WERI-Rb-1 (cell line): ENCODE data around the gene VWA3B.

Experiments used
- DNase-seq: peaks from one replicate; pipeline ENCODE4 v3.0.0-alpha.2; 2020
- H3K27ac ChIP-seq: fragments of 250-450 bp; sonication (Bioruptor Pico); 2 replicates; pipeline ENCODE4 v1.5.1; 2020; ENCODE audit warnings: mild to moderate bottlenecking, moderate library complexity
- H3K27me3 ChIP-seq: fragments of 250-450 bp; sonication (Bioruptor Pico); 2 replicates; pipeline ENCODE4 v1.5.1; 2021; ENCODE audit warnings: mild to moderate bottlenecking, low read depth, moderate library complexity; ENCODE audit not compliant: insufficient read depth, severe bottlenecking
- H3K36me3 ChIP-seq: fragments of 250-450 bp; sonication (Bioruptor Pico); 2 replicates; pipeline ENCODE4 v1.5.1; 2020; ENCODE audit warnings: mild to moderate bottlenecking, moderate library complexity
- H3K4me3 ChIP-seq: 2 replicates; pipeline ENCODE4 v1.5.1; 2011; ENCODE audit warnings: low read depth, mild to moderate bottlenecking, control low read depth, low read length
- H3K9me3 ChIP-seq: fragments of 250-450 bp; sonication (Bioruptor Pico); 2 replicates; pipeline ENCODE4 v1.5.1; 2021; ENCODE audit warnings: mild to moderate bottlenecking, moderate library complexity; ENCODE audit not compliant: severe bottlenecking
- TF ChIP-seq, protein P1 (sequence below): IDR thresholded peaks from 2 replicates; pipeline ENCODE4 v1.5.1; 2011; ENCODE audit warnings: low read depth, mild to moderate bottlenecking, control low read depth, inconsistent platforms, low read length

Gene VWA3B, protein sequence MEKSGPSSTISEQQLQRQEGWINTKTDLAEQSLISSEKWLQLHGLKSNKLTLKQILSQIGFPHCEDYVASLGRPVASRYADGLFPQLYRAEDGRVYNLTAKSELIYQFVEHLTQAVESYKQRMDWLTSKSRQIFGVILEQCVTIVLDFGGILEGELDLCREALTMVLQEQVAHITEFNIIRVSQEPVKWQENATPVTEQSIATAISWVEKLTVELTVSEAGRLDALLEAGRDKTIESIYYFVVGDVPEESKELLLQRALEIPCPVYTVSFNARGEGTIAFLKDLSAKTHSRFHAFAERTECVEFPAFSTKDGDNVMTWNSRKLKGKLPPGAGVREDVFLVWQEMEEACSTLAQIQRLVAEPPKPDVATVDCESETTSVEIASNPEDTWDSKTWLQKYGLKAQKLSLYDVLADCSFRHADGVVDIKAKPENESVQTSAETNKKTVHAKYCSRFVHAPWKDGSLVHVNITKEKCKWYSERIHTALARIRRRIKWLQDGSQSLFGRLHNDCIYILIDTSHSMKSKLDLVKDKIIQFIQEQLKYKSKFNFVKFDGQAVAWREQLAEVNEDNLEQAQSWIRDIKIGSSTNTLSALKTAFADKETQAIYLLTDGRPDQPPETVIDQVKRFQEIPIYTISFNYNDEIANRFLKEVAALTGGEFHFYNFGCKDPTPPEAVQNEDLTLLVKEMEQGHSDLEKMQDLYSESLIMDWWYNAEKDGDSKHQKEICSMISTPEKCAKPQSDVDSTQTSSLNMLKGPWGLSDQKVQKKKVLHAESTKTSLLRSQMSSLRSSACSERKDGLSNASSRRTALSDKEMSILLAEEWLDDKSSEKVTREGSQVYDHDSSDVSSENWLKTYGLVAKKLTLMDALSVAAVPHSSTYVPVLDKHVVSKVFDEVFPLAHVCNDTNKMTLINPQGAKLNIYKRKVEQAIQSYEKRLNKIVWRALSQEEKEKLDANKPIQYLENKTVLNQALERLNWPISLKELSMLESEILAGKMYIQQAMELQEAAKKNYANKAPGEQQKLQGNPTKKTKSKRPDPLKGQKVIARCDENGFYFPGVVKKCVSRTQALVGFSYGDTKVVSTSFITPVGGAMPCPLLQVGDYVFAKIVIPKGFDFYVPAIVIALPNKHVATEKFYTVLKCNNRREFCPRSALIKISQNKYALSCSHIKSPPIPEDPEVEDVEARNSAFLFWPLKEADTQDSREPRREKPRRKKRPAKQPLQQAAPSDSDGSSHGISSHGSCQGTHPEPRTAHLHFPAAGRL (N-terminal part only)

DNA sequence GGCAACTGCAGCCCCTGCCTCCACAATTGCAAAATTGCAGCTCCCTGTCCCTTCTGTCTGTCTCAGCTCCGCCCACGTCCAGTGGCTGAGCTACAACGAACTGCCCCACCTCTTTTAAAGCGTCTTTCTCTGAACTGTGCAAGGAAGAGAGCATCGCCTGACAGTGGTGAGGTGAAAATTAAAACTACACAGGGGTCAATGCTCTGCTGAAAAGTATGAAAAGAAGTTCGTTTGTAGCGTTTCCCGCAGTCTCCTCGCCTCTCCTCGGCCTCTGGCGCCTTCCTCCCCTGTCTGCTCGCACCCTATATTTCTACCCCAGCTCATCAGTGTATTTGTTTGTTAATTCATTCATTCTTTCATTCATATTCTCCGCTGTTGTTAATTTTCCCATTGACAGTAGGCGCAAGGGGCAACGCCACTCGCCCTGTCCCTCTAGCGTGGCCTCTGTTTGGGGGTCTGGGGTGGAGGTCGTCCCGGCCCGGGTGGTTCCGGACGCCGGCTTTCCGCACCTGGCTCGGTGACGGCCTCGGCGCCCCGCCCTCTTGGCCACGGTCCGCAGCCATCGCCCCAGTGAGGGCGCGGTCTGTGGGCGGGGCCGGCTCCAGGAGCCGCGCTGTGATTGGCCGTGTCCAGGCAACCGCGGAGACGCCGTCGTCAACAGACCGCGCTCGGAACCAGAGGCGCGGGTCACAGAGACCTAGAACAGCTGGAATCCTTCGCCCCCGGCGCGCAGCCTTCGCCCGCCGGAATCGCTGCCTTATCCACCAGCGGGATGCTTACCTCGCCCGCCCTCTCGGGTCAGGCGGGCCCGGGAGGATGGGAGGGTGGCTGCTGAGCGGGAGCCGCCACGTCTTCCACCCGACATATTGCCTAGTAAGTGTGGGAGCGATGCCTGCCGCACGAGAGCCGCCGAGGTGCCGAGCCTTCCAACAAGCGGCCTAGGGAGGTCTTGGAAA, at the start of gene VWA3B:
Gene VWA3B (plus strand): TSS at position 677 of the 956 bp plus-strand sequence. CDS start 5,926 bp downstream, outside the sequence.
- no peak within 1 kb of the TSS for H3K27ac ChIP-seq
- no peaks in the 10 kb centered on the region for H3K9me3 ChIP-seq
- TF ChIP-seq, protein P1, sequence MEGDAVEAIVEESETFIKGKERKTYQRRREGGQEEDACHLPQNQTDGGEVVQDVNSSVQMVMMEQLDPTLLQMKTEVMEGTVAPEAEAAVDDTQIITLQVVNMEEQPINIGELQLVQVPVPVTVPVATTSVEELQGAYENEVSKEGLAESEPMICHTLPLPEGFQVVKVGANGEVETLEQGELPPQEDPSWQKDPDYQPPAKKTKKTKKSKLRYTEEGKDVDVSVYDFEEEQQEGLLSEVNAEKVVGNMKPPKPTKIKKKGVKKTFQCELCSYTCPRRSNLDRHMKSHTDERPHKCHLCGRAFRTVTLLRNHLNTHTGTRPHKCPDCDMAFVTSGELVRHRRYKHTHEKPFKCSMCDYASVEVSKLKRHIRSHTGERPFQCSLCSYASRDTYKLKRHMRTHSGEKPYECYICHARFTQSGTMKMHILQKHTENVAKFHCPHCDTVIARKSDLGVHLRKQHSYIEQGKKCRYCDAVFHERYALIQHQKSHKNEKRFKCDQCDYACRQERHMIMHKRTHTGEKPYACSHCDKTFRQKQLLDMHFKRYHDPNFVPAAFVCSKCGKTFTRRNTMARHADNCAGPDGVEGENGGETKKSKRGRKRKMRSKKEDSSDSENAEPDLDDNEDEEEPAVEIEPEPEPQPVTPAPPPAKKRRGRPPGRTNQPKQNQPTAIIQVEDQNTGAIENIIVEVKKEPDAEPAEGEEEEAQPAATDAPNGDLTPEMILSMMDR: no peak
- H3K4me3 ChIP-seq: no peak within 1 kb of the TSS
- DNase-seq: no peak
- no peaks in the 10 kb centered on the region for H3K27me3 ChIP-seq
- H3K36me3 ChIP-seq: no peaks in the 10 kb centered on the region

GRCh38 chr2:98037206-98037605, 49.8 kb upstream of the VWA3B start:
- no peak overlapping the region for H3K4me3 ChIP-seq
- TF ChIP-seq, protein P1: no peak
- H3K27me3 ChIP-seq: no peaks in the 10 kb centered on the region
- no peaks in the 10 kb centered on the region for H3K9me3 ChIP-seq
- no peaks in the 10 kb centered on the region for H3K36me3 ChIP-seq
- no peak for DNase-seq
- H3K27ac ChIP-seq: no peak overlapping the region

- Histone ChIP-seq H3K36me3 (no peaks in the 10 kb centered on the region), H3K27me3 (no peaks in the 10 kb centered on the region), H3K27ac (no peak overlapping the region), H3K4me3 (no peak overlapping the region), H3K9me3 (no peaks in the 10 kb centered on the region)
- TF ChIP-seq, protein P1: no peak
- no peak for DNase-seq
These were observed 49.2 kb upstream of the VWA3B start for GRCh38 chr2:98037666-98038336.

DNA sequence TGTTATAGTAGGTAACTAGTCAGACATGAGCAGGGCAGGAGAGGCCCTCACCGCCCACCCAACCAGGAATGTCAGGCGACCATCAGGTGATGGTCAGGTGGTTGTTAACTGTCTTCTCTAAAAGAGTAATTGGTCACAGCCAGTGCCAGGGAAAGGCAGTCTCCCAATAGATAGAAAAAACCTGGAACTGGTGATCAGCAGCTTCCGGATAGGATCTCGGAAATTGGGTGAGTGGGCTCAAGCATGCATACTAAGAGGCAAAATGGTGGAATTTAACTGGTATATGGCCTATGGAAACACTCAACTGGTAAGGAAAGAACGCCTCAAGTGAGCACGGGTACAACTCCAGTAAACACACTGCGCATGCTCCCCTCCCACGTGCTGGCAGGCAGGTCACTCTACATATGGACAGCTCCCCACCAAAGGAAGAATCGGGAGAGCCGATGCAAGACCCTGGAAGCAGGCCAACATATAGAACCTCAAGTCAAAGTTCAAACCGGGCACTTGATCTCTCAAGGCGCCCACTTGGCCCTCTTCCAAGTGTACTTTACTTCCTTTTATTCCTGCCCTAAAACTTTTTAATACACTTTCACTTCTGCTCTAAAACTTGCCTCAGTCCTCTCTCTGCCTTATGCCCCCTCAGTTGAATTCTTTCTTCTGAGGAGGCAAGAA, 47.7 kb upstream of the VWA3B start:
- no peaks in the 10 kb centered on the region for H3K27me3 ChIP-seq
- DNase-seq: no peak

More for the DNA sequence above, 47.7 kb upstream of the VWA3B start:
- TF ChIP-seq, protein P1: no peak
- no peaks in the 10 kb centered on the region for H3K9me3 ChIP-seq
- H3K27ac ChIP-seq: no peak overlapping the region
- H3K4me3 ChIP-seq: no peak overlapping the region
- no peaks in the 10 kb centered on the region for H3K36me3 ChIP-seq
